Endothelial cell of umbilical vein (primary cell): ENCODE measurements around the gene KLRK1. TPM values are rescaled to one million over a fixed set of nuclear protein-coding genes. Genes with fewer than 3 reads are reported as not detected.

Source experiments
- BruUV-seq: library from RNA; stranded (reverse); fragments of 400-500 nt; replicated peaks from 2 replicates; lab custom pipeline; 2021; lab: Mats Ljungman, UMichigan
- CTCF ChIA-PET: fragments of 300-600, 350-600 bp; sonication (Branson Sonifier 250); formaldehyde crosslinking; loops from one replicate; lab custom pipeline; 2021; ENCODE audit warnings: antibody characterized with exemption, inconsistent platforms; lab: Charles Lee
- POLR2A ChIA-PET: fragments of 300-600, 350-600 bp; sonication (Branson Sonifier 250); formaldehyde crosslinking; loops from one replicate; lab custom pipeline; 2021; ENCODE audit warnings: antibody characterized with exemption, inconsistent platforms; lab: Charles Lee
- DNase-seq: peaks from one replicate; pipeline ENCODE4 v3.0.0-alpha.2; 2011; ENCODE audit warnings: low read depth, low spot score
- FAIRE-seq: peaks from 2 replicates; lab custom pipeline; 2011; peaks lifted over from hg19 to GRCh38; lab: Jason Lieb, UNC
- H2AFZ ChIP-seq: 2 replicates; pipeline ENCODE4 v1.6.0; 2012; ENCODE audit warnings: low read depth, low read length, control low read depth, inconsistent platforms
- H3K27ac ChIP-seq: 2 replicates; pipeline ENCODE4 v1.5.1; 2011; ENCODE audit warnings: low read depth, mild to moderate bottlenecking, control low read depth, low read length, moderate library complexity; ENCODE audit not compliant: insufficient read depth
- H3K27me3 ChIP-seq, 2 experiments: 2 replicates each; pipeline versions ENCODE4 v1.6.0 to v1.6.1; 2011; ENCODE audit warnings: low read length in 2 of 2, mixed read lengths in 1 of 2; ENCODE audit not compliant: control insufficient read depth in 2 of 2, insufficient read depth in 2 of 2
- H3K36me3 ChIP-seq, 2 experiments: 2 replicates in 1 of 2; 3 replicates in 1 of 2; pipeline ENCODE4 v1.5.1; 2011; ENCODE audit warnings: low read length in 2 of 2, mild to moderate bottlenecking in 1 of 2, moderate library complexity in 1 of 2; ENCODE audit not compliant: control insufficient read depth in 2 of 2, insufficient read depth in 2 of 2; ENCODE audit errors: extremely low read depth in 1 of 2
- H3K4me1 ChIP-seq: 3 replicates; pipeline ENCODE4 v1.5.1; 2011; ENCODE audit warnings: mild to moderate bottlenecking, low read length; ENCODE audit not compliant: control insufficient read depth, insufficient read depth; ENCODE audit errors: extremely low read depth
- H3K4me2 ChIP-seq: 2 replicates; pipeline ENCODE4 v1.6.1; 2011; ENCODE audit warnings: low read length, control low read depth, mixed read lengths; ENCODE audit not compliant: insufficient read depth
- H3K4me3 ChIP-seq, 3 experiments: fragments of 200-600 bp in 1 of 3; sonication (generic), shearing (Covaris generic) in 1 of 3; replicated peaks in 1 of 3; 2 replicates each; pipeline ENCODE4 v1.5.1; 2011 to 2016; ENCODE audit warnings: control low read depth in 3 of 3, low read length in 3 of 3, mild to moderate bottlenecking in 2 of 3, inconsistent platforms in 1 of 3, low read depth in 1 of 3, moderate library complexity in 1 of 3; ENCODE audit not compliant: insufficient read depth in 1 of 3
- H3K79me2 ChIP-seq: 2 replicates; pipeline ENCODE4 v1.6.0; 2012; ENCODE audit warnings: low read length, inconsistent platforms; ENCODE audit not compliant: control insufficient read depth, insufficient read depth
- H3K9ac ChIP-seq: replicated peaks from 2 replicates; pipeline ENCODE3; 2011; ENCODE audit warnings: low read length, control low read depth; ENCODE audit not compliant: insufficient read depth; ENCODE audit errors: extremely low read depth
- H3K9me1 ChIP-seq: replicated peaks from 3 replicates; pipeline ENCODE4 v1.6.0; 2011; ENCODE audit warnings: mild to moderate bottlenecking, low read length; ENCODE audit not compliant: control insufficient read depth, insufficient read depth; ENCODE audit errors: extremely low read depth
- H3K9me3 ChIP-seq: replicated peaks from 2 replicates; pipeline ENCODE4 v1.5.1; 2012; ENCODE audit warnings: low read length, inconsistent platforms; ENCODE audit not compliant: control insufficient read depth, insufficient read depth
- H4K20me1 ChIP-seq: replicated peaks from 2 replicates; pipeline ENCODE3; 2011; ENCODE audit warnings: mild to moderate bottlenecking, low read length; ENCODE audit not compliant: control insufficient read depth, insufficient read depth; ENCODE audit errors: extremely low read depth
- CTCF ChIP-seq, 2 donors: IDR thresholded peaks; 1 replicate in 1 of 2; 2 replicates in 1 of 2; pipeline ENCODE4 v1.5.1; 2011; ENCODE audit warnings: low read length in 2 of 2, mild to moderate bottlenecking in 2 of 2, moderate library complexity in 2 of 2, control low read depth in 1 of 2, inconsistent platforms in 1 of 2, low read depth in 1 of 2; ENCODE audit not compliant: insufficient read depth in 1 of 2; ENCODE audit errors: extremely low read depth in 1 of 2
- EZH2 ChIP-seq: IDR thresholded peaks from 2 replicates; pipeline ENCODE4 v1.6.1; 2012; ENCODE audit warnings: borderline replicate concordance, low read depth, mild to moderate bottlenecking, moderate library complexity, low read length, inconsistent platforms; ENCODE audit not compliant: severe bottlenecking
- FOS ChIP-seq: IDR thresholded peaks from 2 replicates; pipeline ENCODE4 v1.6.1; 2011; ENCODE audit warnings: mild to moderate bottlenecking, low read length, moderate library complexity, borderline replicate concordance; ENCODE audit not compliant: insufficient read depth
- GATA2 ChIP-seq: IDR thresholded peaks from 2 replicates; pipeline ENCODE4 v1.7.0; 2011; ENCODE audit warnings: low read depth, mild to moderate bottlenecking, moderate library complexity, mixed read lengths, low read length; ENCODE audit not compliant: insufficient read length, insufficient read depth
- JUN ChIP-seq: IDR thresholded peaks from 2 replicates; pipeline ENCODE4 v1.6.1; 2011; ENCODE audit warnings: borderline replicate concordance, low read depth; ENCODE audit not compliant: insufficient read length, insufficient read depth
- MAX ChIP-seq: IDR thresholded peaks from 2 replicates; pipeline ENCODE4 v1.6.1; 2011; ENCODE audit not compliant: insufficient read depth, insufficient read length
- MYC ChIP-seq: IDR thresholded peaks from one replicate; pipeline ENCODE4 v1.6.1; 2011; ENCODE audit warnings: mild to moderate bottlenecking, low read depth, low read length
- POLR2A ChIP-seq: IDR thresholded peaks from 2 replicates; pipeline ENCODE4 v1.6.1; 2012; ENCODE audit warnings: low read depth, mild to moderate bottlenecking, control low read depth, low read length
- POLR2AphosphoS5 ChIP-seq: IDR thresholded peaks from 2 replicates; pipeline ENCODE4 v1.6.1; 2012; ENCODE audit warnings: low read depth, mild to moderate bottlenecking, control low read depth, low read length, moderate library complexity; ENCODE audit not compliant: insufficient read depth
- dilution Hi-C: fragments of 300-500 bp; cut with MboI; formaldehyde crosslinking; loops from one replicate; pipeline ENCODE4 v1.15.0; 2019; ENCODE audit warnings: low sequenced_read_pairs; ENCODE audit not compliant: extremely low pct_ligation_motif_present
- intact Hi-C: fragments of 100-400 bp; cut with micrococcal nuclease; formaldehyde crosslinking; loops from one replicate; pipeline ENCODE4 v1.10.0; 2022
- polyA plus RNA-seq, 4 experiments: library from polyadenylated mRNA; depleted of rRNA in 3 of 4; stranded (reverse) in 3 of 4; unstranded in 1 of 4; fragments of >200 nt; gene quantifications; 2 replicates each; pipeline versions ENCODE4 v1.2.1 to v1.2.3, GENCODE V29; 2011 to 2012; ENCODE audit warnings: missing spikeins in 1 of 4
- total RNA-seq: library from RNA; stranded (reverse); gene quantifications from 2 replicates; pipeline ENCODE4 v1.2.3, GENCODE V29; 2021

KLRK1 gene
- total and polyA plus RNA-seq, 2 donors (not counting 3 experiments of a cell fraction or from before 2014, with no cell fraction given) = not detected

- no peaks in the 10 kb centered on the region for H3K9me1 ChIP-seq
- BruUV-seq = no TSS peak
- FAIRE-seq (no peak), DNase-seq (no peak)
- TF ChIP-seq JUN (no peak), GATA2 (no peak), MAX (no peak), FOS (no peak), MYC (no peak), CTCF (IDR thresholded peaks at IDR 0.05; ENCODE audit: extremely low read depth in 1 of 2, insufficient read depth in 1 of 2, low read depth in 1 of 2, low read length in 2 of 2) (no peak), POLR2A (no peak), POLR2AphosphoS5 (no peak), EZH2 (no peak)
- peaks cover 0 to 3% of the 10 kb centered on the region in 2 experiments for H3K36me3 ChIP-seq
- no peak overlapping the region for H3K4me3 ChIP-seq
- dilution Hi-C loops (no loop called here), intact Hi-C loops (no loop called here)
- H4K20me1 ChIP-seq = no peaks in the 10 kb centered on the region
- H3K4me2 ChIP-seq = no peak overlapping the region
- ChIA-PET CTCF (no interaction called here), POLR2A (no interaction called here)
- no peak overlapping the region for H3K9ac ChIP-seq
- no peak overlapping the region for H3K27ac ChIP-seq
- no peaks in the 10 kb centered on the region for H3K27me3 ChIP-seq
- H3K79me2 ChIP-seq = no peaks in the 10 kb centered on the region
- no peaks in the 10 kb centered on the region for H3K4me1 ChIP-seq
- no peaks in the 10 kb centered on the region for H3K9me3 ChIP-seq
- H2AFZ ChIP-seq = no peak overlapping the region
Observed at GRCh38 chr12:10384191-10384590, 5.7 kb downstream of the KLRK1 start.
